Measurements from ENCODE around the gene ELMO1.

DNA sequence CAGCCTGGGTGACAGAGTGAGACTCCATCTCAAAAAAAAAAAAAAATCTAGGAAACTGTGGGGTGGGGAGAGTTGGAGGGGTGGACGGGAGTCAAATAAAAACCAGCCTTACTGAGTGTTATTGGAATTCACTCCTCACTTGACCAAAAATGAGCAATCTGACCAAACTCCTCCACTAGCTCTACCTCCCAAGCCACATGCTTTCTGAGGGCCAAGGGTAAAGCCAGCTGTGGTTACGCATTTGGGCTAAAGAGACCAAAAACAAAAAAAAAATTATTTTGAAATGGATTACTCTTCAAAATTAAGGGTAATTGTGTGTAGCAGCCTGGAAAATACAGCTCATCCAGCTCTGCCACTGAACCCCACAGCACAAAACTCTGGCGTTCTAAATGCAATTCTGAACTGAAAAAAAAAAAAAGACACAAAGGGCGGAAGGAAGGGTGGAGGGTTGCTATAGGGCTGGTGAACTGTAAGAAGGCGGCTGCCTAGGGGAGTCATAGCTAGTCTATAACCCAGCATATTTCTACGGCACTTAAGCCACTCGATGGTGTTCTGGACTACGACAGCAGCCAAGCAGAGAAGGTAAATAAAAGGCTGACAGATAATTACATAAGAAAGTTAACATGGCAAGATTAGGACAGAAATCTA is 7.8 kb downstream of the ELMO1 start:
- TF ChIP-seq, protein P1, sequence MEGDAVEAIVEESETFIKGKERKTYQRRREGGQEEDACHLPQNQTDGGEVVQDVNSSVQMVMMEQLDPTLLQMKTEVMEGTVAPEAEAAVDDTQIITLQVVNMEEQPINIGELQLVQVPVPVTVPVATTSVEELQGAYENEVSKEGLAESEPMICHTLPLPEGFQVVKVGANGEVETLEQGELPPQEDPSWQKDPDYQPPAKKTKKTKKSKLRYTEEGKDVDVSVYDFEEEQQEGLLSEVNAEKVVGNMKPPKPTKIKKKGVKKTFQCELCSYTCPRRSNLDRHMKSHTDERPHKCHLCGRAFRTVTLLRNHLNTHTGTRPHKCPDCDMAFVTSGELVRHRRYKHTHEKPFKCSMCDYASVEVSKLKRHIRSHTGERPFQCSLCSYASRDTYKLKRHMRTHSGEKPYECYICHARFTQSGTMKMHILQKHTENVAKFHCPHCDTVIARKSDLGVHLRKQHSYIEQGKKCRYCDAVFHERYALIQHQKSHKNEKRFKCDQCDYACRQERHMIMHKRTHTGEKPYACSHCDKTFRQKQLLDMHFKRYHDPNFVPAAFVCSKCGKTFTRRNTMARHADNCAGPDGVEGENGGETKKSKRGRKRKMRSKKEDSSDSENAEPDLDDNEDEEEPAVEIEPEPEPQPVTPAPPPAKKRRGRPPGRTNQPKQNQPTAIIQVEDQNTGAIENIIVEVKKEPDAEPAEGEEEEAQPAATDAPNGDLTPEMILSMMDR (IDR thresholded peaks at IDR 0.05 in 8 of 11, conservative IDR thresholded peaks at IDR 0.05 in 3 of 11), result no peak
- TF ChIP-seq POLR2AphosphoS5 (IDR thresholded peaks at IDR 0.05) (peak in 1 of 3 donors; percentile 7), POLR2A (IDR thresholded peaks at IDR 0.05) (no peak)

Data from spleen (tissue), 7 donors.